Measurements from ENCODE around the gene CYP2S1.
A peak's percentile ranks its signal among the peaks of the same experiment; 100 is the strongest.
"Not testable (repeated sequence)": the region's sequence is repeated elsewhere in the genome, so short reads cannot be mapped to it uniquely, and the experiment has no call there.

The CYP2S1 gene

GRCh38 chr19:41192574-41193429 is at the start of gene CYP2S1:
Gene CYP2S1, plus strand, starts transcription at chr19:41193219. Its CDS starts 46 bp downstream, at chr19:41193265.
- no peak for DNase-seq

GRCh38 chr19:41144403-41144802 is 48.6 kb upstream of the CYP2S1 start:
- DNase-seq, result peak; percentile 76

DNA sequence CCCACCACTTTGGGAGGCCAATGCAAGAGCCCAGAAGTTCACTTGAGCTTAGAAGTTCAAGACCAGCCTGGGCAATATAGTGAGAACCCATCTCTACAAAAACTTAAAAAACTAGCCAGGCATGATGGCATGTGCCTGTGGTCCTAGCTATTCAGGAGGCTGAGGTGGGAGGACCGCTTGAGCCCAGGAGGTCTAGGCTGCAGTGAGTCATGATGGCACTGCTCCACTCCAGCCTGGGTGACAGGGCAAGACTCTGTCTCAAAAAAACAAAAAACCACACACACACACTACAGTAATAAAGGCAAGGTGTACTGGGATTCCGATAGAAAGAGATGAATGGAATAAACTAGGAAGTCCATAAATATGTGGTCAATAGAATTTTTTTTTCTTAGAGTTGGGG is 43.2 kb upstream of the CYP2S1 start:
- DNase-seq, result no peak

GRCh38 chr19:41150986-41151385 is 42.0 kb upstream of the CYP2S1 start:
- not testable (repeated sequence) for DNase-seq

DNA sequence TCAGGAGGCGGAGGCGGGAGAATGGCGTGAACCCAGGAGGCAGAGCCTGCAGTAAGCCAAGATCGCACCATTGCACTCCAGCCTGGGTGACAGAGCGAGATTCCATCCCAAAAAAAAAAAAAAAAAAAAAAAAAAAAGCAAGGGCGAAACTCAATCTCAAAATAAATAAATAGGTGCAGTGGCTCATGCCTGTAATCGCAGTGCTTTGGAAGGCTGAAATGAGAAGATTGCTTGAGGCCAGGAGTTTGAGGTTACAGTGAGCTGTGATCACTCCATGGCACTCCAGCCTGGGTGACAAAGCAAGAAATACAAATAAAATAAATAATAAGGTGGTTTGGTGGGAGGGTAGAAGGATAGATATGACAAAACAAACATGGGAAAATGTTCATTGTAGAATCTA is 39.0 kb upstream of the CYP2S1 start:
- no peak for DNase-seq

GRCh38 chr19:41156207-41156606 is 36.8 kb upstream of the CYP2S1 start:
- DNase-seq, result no peak

DNA sequence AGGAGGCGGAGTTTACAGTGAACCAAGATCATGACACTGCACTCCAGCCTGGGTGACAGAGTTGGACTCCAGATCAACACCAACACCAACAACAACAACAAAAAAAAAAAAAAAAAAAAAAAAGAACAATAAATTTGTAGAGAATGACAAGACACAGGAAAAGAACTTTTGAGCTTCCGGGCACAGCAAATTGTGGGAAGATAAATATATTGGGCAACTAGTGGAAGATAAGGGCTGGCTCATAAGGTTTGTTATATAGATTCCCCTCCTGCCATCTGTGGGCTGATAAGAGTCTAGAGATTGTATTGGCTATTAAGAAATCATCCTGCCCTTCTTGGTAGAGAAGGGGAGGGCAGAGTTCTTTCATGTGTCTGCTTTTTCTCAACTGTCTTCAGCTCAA is 33.1 kb upstream of the CYP2S1 start:
- DNase-seq, result no peak

- DNase-seq, result no peak
Observed at GRCh38 chr19:41161903-41162302, 31.1 kb upstream of the CYP2S1 start.

GRCh38 chr19:41166944-41167804 is 25.8 kb upstream of the CYP2S1 start:
- DNase-seq, result no peak

- no peak for DNase-seq
Observed at GRCh38 chr19:41172297-41173164, 20.5 kb upstream of the CYP2S1 start.

DNA sequence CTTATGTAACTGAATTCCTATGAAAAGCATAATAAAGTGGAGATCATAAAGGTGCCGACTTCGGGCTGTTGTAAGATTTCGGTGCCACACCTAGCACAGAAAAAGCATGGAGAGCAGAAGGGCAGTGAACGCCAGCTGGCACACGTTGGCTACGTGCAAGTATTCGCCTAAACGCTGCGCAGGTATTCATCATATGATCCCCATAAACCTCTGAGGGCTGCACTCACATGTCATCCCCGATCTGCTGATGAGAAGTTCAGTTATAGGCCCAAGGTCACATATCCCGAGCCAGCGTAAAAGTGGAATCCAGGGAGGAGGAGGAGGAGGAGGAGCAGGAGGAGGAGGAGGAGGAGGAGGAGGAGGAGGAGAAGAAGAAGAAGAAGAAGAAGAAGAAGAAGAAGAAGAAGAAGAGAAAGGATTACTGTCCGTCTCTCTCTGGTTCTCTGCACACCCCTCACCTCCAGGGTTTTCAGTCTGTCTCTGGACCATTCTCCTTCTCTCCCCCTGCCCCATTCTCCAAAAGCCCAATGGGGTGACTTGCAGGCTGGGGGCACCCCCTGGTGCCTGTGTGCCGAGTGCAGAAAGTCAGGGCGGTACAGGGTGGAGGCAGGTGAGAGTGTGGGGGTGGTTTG is 18.6 kb upstream of the CYP2S1 start:
- DNase-seq, result no peak

DNA sequence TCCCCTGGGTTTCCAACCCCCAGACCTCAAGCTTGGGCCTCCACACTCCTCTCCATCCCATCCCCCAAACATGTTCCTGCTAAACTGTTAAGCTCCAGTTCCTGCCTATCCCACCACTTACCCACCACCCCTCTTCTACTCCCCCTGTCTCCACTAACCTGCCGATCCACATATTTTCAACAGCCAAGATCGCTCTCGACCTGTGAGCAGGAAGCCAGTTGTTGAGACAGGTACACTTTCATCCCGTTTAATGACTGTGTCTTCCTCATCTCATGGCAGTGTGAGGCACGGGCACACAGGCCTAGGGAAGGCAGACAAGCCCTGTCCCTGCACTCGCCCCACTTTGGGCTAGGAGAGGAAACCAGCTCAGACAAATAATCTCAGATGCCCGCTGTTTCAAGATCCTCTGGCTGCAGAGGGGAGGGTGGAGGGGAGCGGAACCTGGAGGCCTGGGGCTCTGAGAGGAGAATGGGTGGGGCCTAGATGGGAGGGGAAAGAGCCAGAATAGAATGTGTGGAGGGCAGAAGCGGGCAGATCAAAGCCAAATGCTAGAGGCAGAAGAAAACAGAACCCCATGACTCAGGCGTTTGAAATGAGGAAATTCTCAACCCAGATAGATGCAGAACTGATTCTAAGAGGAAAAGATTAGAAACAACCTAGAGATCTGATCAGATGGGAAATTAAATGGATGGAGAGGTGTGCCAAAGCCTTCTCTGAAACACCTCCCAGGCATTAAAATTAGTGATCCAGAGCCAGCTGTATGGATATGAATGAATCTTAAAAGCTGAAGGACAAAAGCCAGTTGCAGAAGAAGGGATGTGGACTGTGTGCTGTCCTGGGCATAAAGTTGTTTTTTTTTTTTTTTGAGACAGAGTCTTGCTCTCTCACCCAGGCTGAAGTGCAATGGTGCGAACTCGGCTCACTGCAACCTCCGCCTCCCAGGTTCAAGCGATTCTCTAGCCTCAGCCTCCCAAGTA is 16.9 kb upstream of the CYP2S1 start:
- DNase-seq, result peak; percentile 11

DNA sequence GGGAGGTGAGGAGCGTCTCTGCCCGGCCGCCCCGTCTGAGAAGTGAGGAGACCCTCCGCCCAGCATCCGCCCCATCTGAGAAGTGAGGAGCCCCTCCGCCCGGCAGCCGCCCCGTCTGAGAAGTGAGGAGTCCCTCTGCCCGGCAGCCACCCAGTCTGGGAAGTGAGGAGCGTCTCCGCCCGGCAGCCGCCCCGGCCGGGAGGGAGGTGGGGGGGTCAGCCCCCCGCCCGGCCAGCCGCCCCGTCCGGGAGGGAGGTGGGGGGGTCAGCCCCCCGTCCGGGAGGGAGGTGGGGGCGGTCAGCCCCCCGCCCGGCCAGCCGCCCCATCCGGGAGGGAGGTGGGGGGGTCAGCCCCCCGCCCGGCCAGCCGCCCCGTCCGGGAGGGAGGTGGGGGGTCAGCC is 12.8 kb upstream of the CYP2S1 start:
- DNase-seq, result not testable (repeated sequence)

GRCh38 chr19:41186971-41187883 is 5.8 kb upstream of the CYP2S1 start:
- no peak for DNase-seq

DNA sequence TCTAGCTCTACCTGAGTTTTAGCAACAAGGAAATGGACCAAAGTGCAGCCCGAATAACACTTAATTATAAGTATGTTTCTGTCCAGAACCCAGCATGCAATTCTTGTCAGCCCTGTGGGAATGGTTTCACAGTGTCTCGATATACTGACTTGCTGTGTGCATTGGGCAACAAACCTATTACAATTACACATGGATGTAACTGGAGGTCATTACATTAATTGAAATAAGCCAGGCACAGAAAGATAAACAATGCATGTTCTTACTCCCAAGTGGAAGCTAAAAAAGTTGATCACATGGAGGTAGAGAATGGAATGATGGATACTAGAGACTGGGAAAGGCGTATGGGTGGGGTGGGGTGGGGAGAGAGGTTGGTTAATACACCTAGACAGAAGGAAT is 5.1 kb upstream of the CYP2S1 start:
- no peak for DNase-seq

- no peak for DNase-seq
Observed at GRCh38 chr19:41189425-41190065, 3.5 kb upstream of the CYP2S1 start.

GRCh38 chr19:41193430-41194156 is 574 bp downstream of the CYP2S1 start:
- no peak for DNase-seq

- DNase-seq, result no peak
Observed at GRCh38 chr19:41194157-41194552, 1.1 kb downstream of the CYP2S1 start.
